NCI-H524 treated with DMSO at 0.1 percent for 48 hours (cell line): ENCODE results near the gene POR.

Source experiments
- DNase-seq: peaks from one replicate; lab custom pipeline; 2025; lab: John Stamatoyannopoulos, UW

POR gene

GRCh38 chr7:75979759-75980429 lies 64.9 kb downstream of the POR start:
- no peak for DNase-seq

- no peak for DNase-seq
Observed at GRCh38 chr7:75980430-75981202, 65.7 kb downstream of the POR start.

DNA sequence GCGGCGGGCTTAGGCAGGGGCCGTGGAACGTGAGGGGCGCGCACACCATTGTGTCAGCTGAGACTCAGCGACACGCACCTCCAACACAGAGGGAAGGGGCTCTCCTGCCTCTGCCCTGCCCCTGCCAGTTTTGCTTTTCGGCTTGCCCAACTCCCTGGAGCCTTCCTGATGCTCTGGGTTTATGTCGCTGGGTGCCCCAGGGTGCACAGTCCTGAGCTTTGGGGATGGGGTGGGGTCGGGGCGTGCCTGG lies 66.2 kb downstream of the POR start:
- no peak for DNase-seq

DNA sequence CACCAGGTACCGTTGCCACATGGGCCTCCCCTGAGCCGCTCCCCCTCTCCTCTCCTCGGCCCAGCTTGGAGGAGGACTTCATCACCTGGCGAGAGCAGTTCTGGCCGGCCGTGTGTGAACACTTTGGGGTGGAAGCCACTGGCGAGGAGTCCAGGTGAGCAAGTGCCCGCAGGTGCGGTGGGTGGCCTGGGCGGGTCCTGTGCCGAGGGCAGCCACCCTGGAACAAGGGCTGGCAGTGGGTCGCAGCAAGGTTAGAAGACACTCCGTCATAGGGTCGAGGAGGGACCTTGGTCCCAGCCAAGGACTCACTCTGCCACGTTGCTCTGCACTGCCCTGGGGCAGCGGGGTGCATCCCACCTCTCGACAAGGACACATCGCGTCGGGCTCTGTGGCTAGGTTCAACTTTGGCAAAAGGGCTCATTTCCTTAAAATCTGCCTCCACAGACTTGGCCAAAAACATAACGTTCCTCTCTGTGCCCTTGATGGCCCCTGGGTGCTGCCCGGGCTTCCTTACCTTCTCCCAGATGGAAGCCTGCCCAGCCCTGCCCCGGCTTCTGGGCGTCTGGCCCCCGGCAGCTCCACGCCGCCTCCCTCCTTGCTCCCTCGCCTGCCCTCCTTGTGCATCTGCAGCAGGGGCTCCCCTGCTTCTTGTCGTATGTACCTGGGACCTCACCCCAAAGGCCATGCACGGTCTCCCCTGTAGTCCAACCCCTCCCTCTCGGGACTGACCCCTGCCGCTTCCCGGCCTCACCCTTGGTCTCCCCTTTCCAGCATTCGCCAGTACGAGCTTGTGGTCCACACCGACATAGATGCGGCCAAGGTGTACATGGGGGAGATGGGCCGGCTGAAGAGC lies 66.7 kb downstream of the POR start:
- no peak for DNase-seq

DNA sequence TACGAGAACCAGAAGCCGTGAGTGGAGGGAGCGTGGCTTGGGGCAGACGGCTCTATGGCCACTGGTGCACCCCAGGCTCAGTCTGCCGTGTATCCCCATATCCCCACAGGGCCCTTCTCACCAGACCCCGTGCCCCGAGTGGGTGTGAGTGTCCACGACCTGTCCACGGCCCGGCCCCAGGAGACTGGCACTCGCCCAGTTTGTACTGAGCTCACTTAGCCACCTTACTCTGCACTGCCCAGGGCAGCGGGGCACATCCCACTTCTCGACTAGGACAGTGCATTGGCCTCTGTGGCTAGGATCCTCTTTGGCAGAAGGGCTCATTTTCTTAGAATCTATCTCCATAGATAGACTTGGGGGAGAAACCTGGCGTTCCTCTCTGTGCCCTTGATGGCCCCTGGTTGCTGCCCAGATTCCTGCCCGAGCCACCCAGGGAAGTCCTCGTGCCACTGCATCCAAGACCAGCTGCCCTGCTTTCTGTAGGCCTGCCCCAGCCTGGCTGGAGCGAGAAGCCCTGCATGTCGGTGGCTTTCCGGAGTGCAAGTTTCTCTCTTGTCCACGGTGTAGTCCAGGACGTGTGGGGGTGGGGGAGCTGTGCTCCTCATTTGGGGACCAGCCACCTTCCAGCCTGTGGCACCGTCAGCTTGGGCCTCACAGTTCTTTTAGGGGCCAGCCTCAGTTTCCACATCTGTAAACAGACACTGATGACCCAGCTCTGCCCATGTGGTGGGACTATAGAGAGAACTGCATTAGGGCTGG lies 67.5 kb downstream of the POR start:
- no peak for DNase-seq

- DNase-seq = no peak
Observed at GRCh38 chr7:75983471-75984129, 68.6 kb downstream of the POR start.

- DNase-seq = no peak
Observed at GRCh38 chr7:75984130-75985008, 69.4 kb downstream of the POR start.

DNA sequence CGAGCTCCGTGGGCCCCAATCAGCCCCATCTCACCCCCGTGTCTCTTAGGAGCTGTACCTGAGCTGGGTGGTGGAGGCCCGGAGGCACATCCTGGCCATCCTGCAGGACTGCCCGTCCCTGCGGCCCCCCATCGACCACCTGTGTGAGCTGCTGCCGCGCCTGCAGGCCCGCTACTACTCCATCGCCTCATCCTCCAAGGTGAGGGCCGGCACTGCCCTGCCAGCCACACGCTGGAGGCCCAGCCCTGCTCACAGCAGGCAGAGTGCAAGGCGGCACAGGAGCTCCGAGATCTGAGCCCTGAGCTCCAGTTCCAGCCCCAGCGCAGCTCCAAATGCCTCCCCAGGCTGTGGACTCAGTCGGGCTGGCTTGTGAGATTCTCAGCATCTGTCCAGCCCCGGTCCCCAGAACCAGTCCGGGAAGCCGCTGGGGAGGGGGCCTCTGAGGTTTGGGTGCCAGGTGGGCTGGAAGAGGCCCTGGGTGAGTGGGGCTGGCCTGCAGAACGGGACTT lies 70.1 kb downstream of the POR start:
- no peak for DNase-seq

GRCh38 chr7:75985518-75986146 lies 70.7 kb downstream of the POR start:
- DNase-seq = no peak

GRCh38 chr7:75986147-75986781 lies 71.3 kb downstream of the POR start:
- no peak for DNase-seq

DNA sequence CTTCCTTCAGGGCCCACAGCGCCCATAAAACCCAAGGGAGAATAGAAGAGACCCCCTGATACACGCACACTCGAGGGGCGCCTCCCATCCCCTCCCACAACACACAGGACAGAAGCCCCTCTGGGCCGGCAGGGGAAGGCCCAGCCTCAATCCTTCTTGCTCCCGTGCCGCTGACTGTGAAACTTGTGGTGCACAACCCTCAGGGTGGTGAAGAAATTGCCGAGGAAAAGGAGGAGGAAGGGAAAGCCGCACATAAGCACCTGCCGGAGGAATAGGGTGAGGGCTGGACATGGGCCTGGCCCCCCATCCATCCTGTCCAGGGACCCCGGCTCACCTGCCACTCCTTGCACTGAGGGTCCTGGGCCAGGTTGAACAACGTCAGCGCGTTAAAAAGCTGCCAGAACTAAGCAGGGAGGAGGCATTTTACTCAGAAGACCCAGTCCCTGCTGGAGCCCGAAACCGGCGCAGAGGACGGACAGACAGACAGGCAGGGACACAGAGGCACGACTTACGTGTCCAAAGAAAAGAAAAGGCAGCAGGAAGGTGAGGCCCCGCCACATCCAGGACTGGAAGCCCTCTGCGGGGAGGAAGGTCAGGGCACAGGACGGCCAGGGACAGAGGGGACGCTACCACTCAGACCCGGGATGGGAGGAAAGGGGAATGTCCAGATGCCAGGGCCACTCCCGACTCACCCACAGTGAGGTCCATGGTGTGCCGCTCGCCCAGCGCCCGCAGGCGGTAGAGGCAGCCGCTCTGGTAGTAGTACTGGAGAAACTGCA lies 72.3 kb downstream of the POR start:
- DNase-seq = no peak

DNA sequence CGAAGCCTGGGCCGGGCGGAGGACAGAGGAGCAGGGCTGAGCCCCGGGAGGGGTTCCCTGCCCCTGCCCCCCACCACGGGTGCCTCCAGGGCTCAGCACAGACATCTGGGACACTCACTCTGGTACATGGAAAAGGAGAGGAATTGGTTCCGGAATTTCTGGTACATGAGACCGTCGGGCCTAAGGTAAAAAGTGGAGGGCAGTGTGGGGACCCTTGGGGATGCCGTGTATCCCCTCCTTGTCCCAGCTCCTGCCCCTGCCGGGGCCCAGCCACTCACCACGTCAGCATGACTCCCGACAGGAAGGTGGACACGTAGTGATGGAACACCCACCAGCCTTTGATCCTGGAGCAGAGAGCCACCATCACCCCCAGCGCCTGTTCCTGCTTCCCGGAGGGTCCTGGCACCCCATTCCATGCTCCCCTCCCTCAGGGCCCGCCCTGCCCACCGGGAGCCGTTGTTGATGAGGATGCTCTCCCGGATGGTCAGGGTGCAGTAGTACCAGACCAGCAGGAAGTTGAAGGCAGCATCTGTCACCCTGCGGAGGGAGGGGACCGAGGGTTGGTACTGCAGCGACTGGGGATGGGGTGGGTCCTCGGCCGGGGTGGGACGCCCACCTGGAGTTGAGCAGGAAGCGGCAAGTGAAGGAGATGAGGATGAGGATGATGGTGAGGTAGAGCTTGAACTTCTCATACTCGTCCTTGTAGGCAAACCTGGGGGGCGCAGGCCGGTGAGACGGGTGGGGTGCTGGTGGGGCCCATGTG lies 73.0 kb downstream of the POR start:
- DNase-seq = no peak

DNA sequence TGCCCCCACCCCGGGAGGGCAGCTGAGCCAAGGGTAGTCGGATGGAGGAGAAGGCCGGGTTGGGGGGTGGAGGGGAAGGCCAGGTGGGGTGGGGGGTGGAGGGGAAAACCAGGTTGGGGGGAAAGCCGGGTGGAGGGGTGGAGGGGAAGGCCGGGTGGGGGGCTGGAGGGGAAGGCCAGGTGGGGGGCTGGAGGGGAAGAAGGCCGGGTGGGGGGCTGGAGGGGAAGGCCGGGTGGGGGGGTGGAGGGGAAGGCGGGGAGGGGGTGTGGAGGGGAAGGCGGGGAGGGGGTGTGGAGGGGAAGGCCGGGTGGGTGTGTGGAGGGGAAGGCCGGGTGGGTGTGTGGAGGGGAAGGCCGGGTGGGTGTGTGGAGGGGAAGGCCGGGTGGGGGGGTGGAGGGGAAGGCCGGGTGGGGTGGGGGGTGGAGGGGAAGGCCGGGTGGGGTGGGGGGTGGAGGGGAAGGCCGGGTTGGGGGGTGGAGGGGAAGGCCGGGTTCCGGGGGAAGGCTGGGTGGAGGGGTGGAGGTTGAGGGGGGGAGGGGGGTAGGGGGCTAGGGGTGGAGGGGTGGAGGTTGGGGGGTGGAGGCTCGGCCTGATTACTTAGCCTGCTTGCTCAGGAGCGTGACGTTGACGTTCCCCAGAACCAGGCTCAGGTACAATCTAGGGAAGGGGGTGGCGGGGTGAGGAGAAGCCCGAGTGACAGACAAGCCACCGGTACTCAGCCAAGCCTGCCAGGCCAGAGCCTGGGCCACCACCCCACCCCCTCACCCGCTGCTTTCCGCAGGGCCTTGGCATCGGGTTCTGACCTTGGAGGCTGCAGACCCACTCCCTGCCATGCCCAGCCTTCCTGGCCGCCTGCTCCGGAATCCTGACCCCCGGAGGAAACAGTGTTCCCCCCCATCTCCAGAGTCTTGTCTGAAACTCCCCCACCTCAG lies 73.9 kb downstream of the POR start:
- DNase-seq = no peak

- DNase-seq = no peak
Observed at GRCh38 chr7:75989500-75990388, 74.8 kb downstream of the POR start.

GRCh38 chr7:75991531-75992082 lies 76.7 kb downstream of the POR start:
- DNase-seq = no peak
